Measurements from ENCODE around the gene ARRB2.

Gene ARRB2

DNA sequence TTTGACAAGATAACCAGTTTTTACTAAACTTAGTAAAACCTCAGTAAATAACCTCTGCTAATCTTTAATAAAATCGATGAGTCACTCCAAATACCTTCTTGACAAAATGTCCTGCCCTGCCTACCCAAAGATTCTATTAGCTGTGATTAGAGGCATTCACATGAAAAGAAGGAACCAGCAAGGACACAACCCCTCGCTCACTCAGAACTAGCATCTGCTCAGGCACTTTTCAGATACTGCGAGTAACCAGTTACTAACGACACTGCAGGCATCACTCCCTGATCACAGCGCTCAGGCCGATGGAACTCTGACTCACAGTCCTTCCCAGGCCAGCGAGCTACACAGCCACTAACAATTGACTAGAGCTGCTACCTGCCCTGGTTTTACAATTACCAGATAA is 30.8 kb upstream of the ARRB2 start:
- TF ChIP-seq GATA3 (IDR thresholded peaks at IDR 0.05; ENCODE audit: low read depth, low read length) (no peak), GATA2 (IDR thresholded peaks at IDR 0.05; ENCODE audit: low read depth, low read length) (no peak)

- TF ChIP-seq GATA3 (IDR thresholded peaks at IDR 0.05; ENCODE audit: low read depth, low read length) (no peak), GATA2 (IDR thresholded peaks at IDR 0.05; ENCODE audit: low read depth, low read length) (no peak)
These were observed 19.7 kb upstream of the ARRB2 start for GRCh38 chr17:4690745-4691144.

GRCh38 chr17:4691686-4692085 is 18.7 kb upstream of the ARRB2 start:
- TF ChIP-seq GATA3 (IDR thresholded peaks at IDR 0.05; ENCODE audit: low read depth, low read length) (no peak), GATA2 (IDR thresholded peaks at IDR 0.05; ENCODE audit: low read depth, low read length) (no peak)

GRCh38 chr17:4693416-4693815 is 17.0 kb upstream of the ARRB2 start:
- TF ChIP-seq GATA3 (IDR thresholded peaks at IDR 0.05; ENCODE audit: low read depth, low read length) (no peak), GATA2 (IDR thresholded peaks at IDR 0.05; ENCODE audit: low read depth, low read length) (no peak)

GRCh38 chr17:4696437-4696805 is 14.0 kb upstream of the ARRB2 start:
- TF ChIP-seq GATA2 (IDR thresholded peaks at IDR 0.05; ENCODE audit: low read depth, low read length) (no peak), GATA3 (IDR thresholded peaks at IDR 0.05; ENCODE audit: low read depth, low read length) (no peak)

GRCh38 chr17:4701116-4701515 is 9.3 kb upstream of the ARRB2 start:
- no peak for TF ChIP-seq GATA3 (IDR thresholded peaks at IDR 0.05; ENCODE audit: low read depth, low read length)

DNA sequence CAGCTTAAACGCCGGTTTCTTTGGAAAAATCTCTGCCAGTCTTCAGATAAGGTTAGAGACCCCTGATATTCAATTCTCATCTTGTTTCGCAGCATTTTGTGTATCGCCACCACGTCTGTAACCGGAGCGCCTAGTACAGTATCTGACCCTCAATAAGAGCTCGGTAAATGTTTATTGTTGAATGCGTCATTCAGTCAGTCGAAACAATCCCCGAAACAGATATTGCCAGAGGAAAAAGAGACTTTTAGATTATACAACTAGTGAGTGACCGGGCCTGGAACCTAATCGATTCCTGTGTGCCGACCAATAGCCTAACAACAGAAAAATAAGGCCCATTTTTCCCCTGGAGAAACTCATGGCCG is 7.1 kb upstream of the ARRB2 start:
- TF ChIP-seq GATA3 (IDR thresholded peaks at IDR 0.05; ENCODE audit: low read depth, low read length), result no peak
- TF ChIP-seq GATA2 (IDR thresholded peaks at IDR 0.05; ENCODE audit: low read depth, low read length), result no peak

GRCh38 chr17:4704991-4705390 is 5.4 kb upstream of the ARRB2 start:
- TF ChIP-seq GATA2 (IDR thresholded peaks at IDR 0.05; ENCODE audit: low read depth, low read length) (no peak), GATA3 (IDR thresholded peaks at IDR 0.05; ENCODE audit: low read depth, low read length) (no peak)

GRCh38 chr17:4706121-4706520 is 4.3 kb upstream of the ARRB2 start:
- TF ChIP-seq GATA2 (IDR thresholded peaks at IDR 0.05; ENCODE audit: low read depth, low read length) (no peak), GATA3 (IDR thresholded peaks at IDR 0.05; ENCODE audit: low read depth, low read length) (no peak)

GRCh38 chr17:4708436-4708835 is 2.0 kb upstream of the ARRB2 start:
- TF ChIP-seq GATA3 (IDR thresholded peaks at IDR 0.05; ENCODE audit: low read depth, low read length), result no peak
- no peak for TF ChIP-seq GATA2 (IDR thresholded peaks at IDR 0.05; ENCODE audit: low read depth, low read length)

- TF ChIP-seq GATA2 (IDR thresholded peaks at IDR 0.05; ENCODE audit: low read depth, low read length) (no peak), GATA3 (IDR thresholded peaks at IDR 0.05; ENCODE audit: low read depth, low read length) (no peak)
These were observed 532 bp downstream of the ARRB2 start for GRCh38 chr17:4710693-4711634.

GRCh38 chr17:4711661-4712181 is 1.3 kb downstream of the ARRB2 start:
- TF ChIP-seq GATA2 (IDR thresholded peaks at IDR 0.05; ENCODE audit: low read depth, low read length) (no peak), GATA3 (IDR thresholded peaks at IDR 0.05; ENCODE audit: low read depth, low read length) (no peak)

DNA sequence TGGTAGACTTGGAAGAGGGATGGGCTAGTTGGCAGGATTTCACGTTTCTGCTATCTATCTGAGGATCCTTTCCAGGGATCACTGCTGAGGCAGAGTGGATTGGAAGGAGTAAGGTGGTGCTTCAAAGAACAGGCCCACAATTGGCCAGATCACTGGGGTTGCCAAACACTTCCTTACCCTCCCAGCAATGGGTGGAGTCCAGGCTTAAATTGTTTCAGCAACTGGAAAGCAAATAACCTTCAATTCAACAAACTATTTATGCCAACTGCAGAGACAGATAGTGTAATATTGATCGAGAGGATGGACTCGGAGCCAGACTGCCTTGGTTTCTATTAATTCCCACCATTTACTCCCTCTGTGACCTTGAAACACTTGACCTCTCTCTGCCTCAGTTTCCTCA is 2.1 kb downstream of the ARRB2 start:
- TF ChIP-seq GATA3 (IDR thresholded peaks at IDR 0.05; ENCODE audit: low read depth, low read length) (no peak), GATA2 (IDR thresholded peaks at IDR 0.05; ENCODE audit: low read depth, low read length) (no peak)

DNA sequence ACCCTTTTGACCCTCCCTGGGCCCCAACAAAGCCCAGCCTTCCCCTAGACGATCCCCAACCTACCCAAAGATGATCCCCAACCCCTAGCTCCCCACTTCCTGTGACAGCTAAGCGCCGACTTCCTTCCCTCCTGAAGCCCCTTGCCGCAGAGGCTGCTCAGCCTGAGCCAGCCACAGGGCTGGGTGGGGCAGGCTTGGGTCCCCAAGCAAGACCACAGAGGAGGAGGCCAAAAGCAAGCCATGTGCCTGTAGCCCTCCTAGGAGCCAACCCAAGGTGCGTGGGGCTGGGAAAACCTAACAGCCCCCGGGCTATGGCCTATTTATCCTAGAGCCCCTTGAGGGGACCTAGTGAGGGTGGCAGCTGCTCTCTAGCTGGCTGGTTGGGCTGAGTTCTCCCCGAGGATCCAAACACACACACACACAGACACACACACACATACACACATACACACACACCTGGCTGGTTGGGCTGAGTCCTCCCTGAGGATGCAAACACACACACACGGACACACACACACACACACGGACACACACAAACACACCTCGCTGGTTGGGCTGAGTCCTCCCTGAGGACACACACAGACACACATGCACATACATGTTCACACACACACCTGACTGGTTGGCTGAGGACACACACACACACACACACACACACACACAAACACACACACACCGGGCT is 4.8 kb downstream of the ARRB2 start:
- TF ChIP-seq GATA2 (IDR thresholded peaks at IDR 0.05; ENCODE audit: low read depth, low read length) (no peak), GATA3 (IDR thresholded peaks at IDR 0.05; ENCODE audit: low read depth, low read length) (no peak)

DNA sequence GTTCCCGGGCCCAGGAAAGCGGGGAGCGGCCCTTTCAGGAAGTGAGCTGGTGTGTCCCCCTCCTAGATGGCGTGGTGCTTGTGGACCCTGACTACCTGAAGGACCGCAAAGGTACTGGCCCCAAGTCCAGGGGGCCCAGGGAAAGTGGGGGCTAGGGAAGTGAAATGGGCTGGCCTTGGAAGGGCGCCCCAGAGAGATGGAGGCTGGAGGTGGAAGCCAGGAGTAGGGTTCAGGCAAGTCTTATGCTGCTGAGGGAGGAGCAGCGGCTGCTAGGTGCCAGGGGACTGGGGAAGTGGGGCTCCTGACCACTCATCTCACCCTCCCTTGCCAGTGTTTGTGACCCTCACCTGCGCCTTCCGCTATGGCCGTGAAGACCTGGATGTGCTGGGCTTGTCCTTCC is 5.6 kb downstream of the ARRB2 start:
- no peak for TF ChIP-seq GATA3 (IDR thresholded peaks at IDR 0.05; ENCODE audit: low read depth, low read length)
- no peak for TF ChIP-seq GATA2 (IDR thresholded peaks at IDR 0.05; ENCODE audit: low read depth, low read length)

Data from SH-SY5Y (cell line).